Measurements from ENCODE around the gene PMEPA1.
"Not testable (repeated sequence)": the region's sequence is repeated elsewhere in the genome, so short reads cannot be mapped to it uniquely, and the experiment has no call there.

Gene PMEPA1

DNA sequence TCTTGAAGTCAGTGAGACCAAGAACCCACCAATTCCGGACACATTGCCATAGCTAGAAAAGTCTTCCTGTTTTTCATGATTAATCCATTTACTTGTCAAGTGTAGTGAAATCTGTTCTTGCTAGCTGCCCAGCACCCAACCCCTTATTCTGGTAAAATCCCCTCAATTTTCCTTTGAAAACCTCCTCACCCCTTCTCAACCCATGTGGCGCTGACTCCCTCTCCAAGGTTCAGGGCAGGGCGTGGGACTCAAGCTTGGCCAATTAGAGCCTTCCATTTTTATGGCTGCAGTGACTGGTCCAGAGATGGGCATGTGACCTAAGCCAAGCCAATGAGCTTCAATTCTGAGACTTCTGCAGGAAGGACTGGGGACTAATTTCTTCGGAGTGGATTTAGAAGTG lies 79.8 kb downstream of the PMEPA1 start:
- Histone ChIP-seq H3K27ac (no peak overlapping the region), H3K4me3 (ENCODE audit: low read depth, low read length) (no peak overlapping the region), H3K9me3 (ENCODE audit: control insufficient read depth, low read length) (no peaks in the 10 kb centered on the region), H3K27me3 (ENCODE audit: control insufficient read depth, insufficient read depth, low read length) (no peaks in the 10 kb centered on the region), H3K4me2 (ENCODE audit: low read length) (no peak overlapping the region), H3K36me3 (ENCODE audit: control insufficient read depth, insufficient read depth, low read length) (no peaks in the 10 kb centered on the region), H2AFZ (no peak overlapping the region), H3K79me2 (no peaks in the 10 kb centered on the region), H3K9ac (no peak overlapping the region), H3K4me1 (no peaks in the 10 kb centered on the region)
- TF ChIP-seq, protein P1, sequence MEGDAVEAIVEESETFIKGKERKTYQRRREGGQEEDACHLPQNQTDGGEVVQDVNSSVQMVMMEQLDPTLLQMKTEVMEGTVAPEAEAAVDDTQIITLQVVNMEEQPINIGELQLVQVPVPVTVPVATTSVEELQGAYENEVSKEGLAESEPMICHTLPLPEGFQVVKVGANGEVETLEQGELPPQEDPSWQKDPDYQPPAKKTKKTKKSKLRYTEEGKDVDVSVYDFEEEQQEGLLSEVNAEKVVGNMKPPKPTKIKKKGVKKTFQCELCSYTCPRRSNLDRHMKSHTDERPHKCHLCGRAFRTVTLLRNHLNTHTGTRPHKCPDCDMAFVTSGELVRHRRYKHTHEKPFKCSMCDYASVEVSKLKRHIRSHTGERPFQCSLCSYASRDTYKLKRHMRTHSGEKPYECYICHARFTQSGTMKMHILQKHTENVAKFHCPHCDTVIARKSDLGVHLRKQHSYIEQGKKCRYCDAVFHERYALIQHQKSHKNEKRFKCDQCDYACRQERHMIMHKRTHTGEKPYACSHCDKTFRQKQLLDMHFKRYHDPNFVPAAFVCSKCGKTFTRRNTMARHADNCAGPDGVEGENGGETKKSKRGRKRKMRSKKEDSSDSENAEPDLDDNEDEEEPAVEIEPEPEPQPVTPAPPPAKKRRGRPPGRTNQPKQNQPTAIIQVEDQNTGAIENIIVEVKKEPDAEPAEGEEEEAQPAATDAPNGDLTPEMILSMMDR (IDR thresholded peaks at IDR 0.05) = no peak

DNA sequence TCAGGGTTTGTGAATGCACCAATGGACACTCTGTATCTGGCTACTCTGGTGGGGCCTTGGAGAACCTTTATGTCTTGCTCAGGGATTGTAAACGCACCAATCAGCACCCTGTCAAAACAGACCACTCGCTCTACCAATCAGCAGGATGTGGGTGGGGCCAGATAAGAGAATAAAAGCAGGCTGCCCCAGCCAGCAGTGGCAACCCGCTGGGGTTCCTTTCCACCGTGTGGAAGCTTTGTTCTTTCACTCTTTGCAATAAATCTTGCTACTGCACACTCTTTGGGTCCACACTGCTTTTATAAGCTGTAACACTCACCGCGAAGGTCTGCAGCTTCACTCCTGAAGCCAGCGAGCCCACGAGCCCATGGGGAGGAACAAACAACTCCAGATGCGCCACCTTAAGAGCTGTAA lies 80.3 kb downstream of the PMEPA1 start:
- H3K36me3 ChIP-seq (ENCODE audit: control insufficient read depth, insufficient read depth, low read length); H3K9ac ChIP-seq; H3K9me3 ChIP-seq (ENCODE audit: control insufficient read depth, low read length); H3K27ac ChIP-seq; H2AFZ ChIP-seq; H3K27me3 ChIP-seq (ENCODE audit: control insufficient read depth, insufficient read depth, low read length); H3K4me1 ChIP-seq; H3K4me2 ChIP-seq (ENCODE audit: low read length); H3K4me3 ChIP-seq (ENCODE audit: low read depth, low read length); H3K79me2 ChIP-seq: not testable (repeated sequence)

DNA sequence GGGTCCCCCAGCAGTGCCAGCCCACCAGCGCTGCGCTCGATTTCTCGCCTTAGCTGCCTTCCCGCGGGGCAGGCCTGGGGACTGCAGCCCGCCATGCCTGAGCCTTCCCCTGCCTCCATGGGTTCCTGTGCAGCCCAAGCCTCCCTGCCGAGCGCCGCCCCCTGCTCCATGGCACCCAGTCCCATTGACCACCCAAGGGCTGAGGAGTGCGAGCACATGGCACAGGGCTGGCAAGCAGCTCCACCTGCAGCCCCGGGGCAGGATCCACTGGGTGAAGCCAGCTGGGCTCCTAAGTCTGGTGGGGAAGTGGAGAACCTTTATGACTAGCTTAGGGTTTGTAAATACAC lies 80.9 kb downstream of the PMEPA1 start:
- not testable (repeated sequence) for H3K4me3 ChIP-seq (ENCODE audit: low read depth, low read length); H3K79me2 ChIP-seq; H3K4me1 ChIP-seq; H3K27me3 ChIP-seq (ENCODE audit: control insufficient read depth, insufficient read depth, low read length); H2AFZ ChIP-seq; H3K9ac ChIP-seq; H3K36me3 ChIP-seq (ENCODE audit: control insufficient read depth, insufficient read depth, low read length); H3K4me2 ChIP-seq (ENCODE audit: low read length); H3K9me3 ChIP-seq (ENCODE audit: control insufficient read depth, low read length); H3K27ac ChIP-seq

DNA sequence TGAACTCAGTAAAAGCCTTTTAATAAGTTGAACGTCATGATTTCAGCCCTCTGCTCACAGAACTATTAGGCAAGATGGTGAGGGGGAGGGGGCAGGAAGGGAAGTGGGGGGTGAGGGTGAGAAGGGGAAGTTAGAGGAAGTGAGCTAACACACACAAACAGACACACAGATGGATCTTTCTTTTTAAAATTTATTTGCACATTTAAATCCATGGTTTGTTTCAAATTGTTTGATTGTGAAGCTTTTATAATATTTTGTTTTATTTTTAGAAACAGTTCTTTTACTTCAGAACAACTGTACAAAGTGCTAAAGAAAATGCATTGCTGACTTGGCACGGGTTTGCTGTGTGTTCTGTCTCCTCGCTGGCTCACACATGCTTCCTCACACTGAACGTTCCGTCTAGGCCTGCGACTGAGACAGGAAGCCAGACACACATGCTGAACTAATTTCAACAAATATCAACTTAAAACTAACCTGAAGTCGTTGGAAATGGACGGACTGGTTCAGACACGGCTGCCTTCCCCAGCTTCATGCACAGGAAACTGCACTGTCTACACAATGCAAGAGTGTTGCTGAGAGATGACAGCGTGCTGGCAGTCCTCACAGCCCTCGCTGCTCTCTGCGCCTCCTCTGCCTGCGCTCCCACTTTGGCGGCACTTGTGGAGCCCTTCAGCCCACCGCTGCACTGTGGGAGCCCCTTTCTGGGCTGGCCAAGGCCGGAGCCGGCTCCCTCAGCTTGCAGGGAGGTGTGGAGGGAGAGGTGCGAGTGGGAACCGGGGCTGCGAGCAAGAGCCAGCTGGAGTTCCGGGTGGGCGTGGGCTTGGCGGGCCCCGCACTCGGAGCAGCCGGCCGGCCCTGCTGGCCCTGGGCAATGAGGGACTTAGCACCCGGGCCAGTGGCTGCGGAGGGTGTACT lies 81.5 kb downstream of the PMEPA1 start:
- peak overlapping the region; percentile 47 for H3K27ac ChIP-seq
- H3K79me2 ChIP-seq = no peaks in the 10 kb centered on the region
- H3K9me3 ChIP-seq (ENCODE audit: control insufficient read depth, low read length) = no peaks in the 10 kb centered on the region
- H3K4me2 ChIP-seq (ENCODE audit: low read length) = no peak overlapping the region
- peak overlapping the region; percentile 22 for H2AFZ ChIP-seq
- no peaks in the 10 kb centered on the region for H3K27me3 ChIP-seq (ENCODE audit: control insufficient read depth, insufficient read depth, low read length)
- H3K4me1 ChIP-seq = no peaks in the 10 kb centered on the region
- TF ChIP-seq, protein P1 (IDR thresholded peaks at IDR 0.05) = no peak
- H3K4me3 ChIP-seq (ENCODE audit: low read depth, low read length) = no peak overlapping the region
- H3K36me3 ChIP-seq (ENCODE audit: control insufficient read depth, insufficient read depth, low read length) = no peaks in the 10 kb centered on the region
- H3K9ac ChIP-seq = no peak overlapping the region

DNA sequence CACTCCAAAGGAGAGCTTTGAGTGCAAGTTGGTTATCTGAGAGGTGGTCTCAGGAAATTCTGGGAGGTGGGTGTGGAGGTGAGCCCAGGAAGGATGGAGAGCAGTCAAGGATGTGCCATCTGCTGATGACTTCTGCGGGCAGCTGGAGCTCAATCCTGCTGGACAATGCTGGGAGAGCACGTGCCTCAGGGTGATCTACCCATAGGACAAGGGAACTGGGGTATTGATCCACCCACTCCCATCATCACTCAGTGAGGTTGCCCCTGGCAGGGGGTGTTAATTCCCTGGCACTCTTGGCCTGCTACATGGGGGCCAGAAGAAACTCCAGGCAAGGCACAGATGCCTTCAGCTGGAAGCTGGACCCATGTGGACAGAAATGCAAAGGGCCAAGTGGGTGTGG lies 82.5 kb downstream of the PMEPA1 start:
- H3K27ac ChIP-seq = peak overlapping the region; percentile 47
- no peak overlapping the region for H3K9ac ChIP-seq
- no peaks in the 10 kb centered on the region for H3K36me3 ChIP-seq (ENCODE audit: control insufficient read depth, insufficient read depth, low read length)
- no peak overlapping the region for H3K4me2 ChIP-seq (ENCODE audit: low read length)
- H3K4me1 ChIP-seq = no peaks in the 10 kb centered on the region
- no peaks in the 10 kb centered on the region for H3K79me2 ChIP-seq
- TF ChIP-seq, protein P1 (IDR thresholded peaks at IDR 0.05) = no peak
- no peak overlapping the region for H2AFZ ChIP-seq
- H3K9me3 ChIP-seq (ENCODE audit: control insufficient read depth, low read length) = no peaks in the 10 kb centered on the region
- H3K4me3 ChIP-seq (ENCODE audit: low read depth, low read length) = no peak overlapping the region
- no peaks in the 10 kb centered on the region for H3K27me3 ChIP-seq (ENCODE audit: control insufficient read depth, insufficient read depth, low read length)

DNA sequence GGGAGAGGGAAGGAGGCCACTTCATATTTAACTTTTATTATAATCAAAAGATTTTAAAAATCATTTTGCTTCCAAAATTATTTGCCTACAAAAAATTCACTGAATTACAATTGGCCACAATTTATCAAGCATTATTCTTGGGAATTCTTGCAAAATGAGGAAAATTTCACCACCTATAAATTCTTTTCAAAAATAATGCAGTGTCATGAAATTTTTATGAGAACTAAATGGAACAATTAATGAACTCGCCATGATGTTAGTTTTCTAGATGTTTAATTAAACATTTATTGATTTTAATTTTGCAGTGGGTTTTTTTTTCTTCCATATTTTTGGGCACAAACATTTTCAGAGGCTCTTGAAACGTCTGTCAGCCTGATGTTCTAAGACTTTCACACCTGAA lies 83.8 kb downstream of the PMEPA1 start:
- no peaks in the 10 kb centered on the region for H3K9me3 ChIP-seq (ENCODE audit: control insufficient read depth, low read length)
- H3K4me3 ChIP-seq (ENCODE audit: low read depth, low read length) = no peak overlapping the region
- H3K9ac ChIP-seq = no peak overlapping the region
- no peak overlapping the region for H2AFZ ChIP-seq
- H3K36me3 ChIP-seq (ENCODE audit: control insufficient read depth, insufficient read depth, low read length) = no peaks in the 10 kb centered on the region
- no peak overlapping the region for H3K27ac ChIP-seq
- TF ChIP-seq, protein P1 (IDR thresholded peaks at IDR 0.05) = no peak
- H3K79me2 ChIP-seq = no peaks in the 10 kb centered on the region
- no peaks in the 10 kb centered on the region for H3K27me3 ChIP-seq (ENCODE audit: control insufficient read depth, insufficient read depth, low read length)
- no peak overlapping the region for H3K4me2 ChIP-seq (ENCODE audit: low read length)
- no peaks in the 10 kb centered on the region for H3K4me1 ChIP-seq
